Stimulated activated CD4-positive, alpha-beta T cell treated with anti-CD3 and anti-CD28 coated beads, Interleukin-1b, Interleukin-23, amount 100 ng/mL, for 4 hours (primary cell): ENCODE data around the gene EEF1A1.
"Not testable (repeated sequence)": the region's sequence is repeated elsewhere in the genome, so short reads cannot be mapped to it uniquely, and the experiment has no call there.

Experiments used
- DNase-seq, 2 donors: peaks; one replicate each; pipeline ENCODE4 v3.0.0-alpha.2; 2020; ENCODE audit warnings: low read depth in 2 of 2

The EEF1A1 gene

GRCh38 chr6:73506246-73506645, 14.6 kb downstream of the EEF1A1 start:
- no peak for DNase-seq

- not testable (repeated sequence) for DNase-seq
Measured at GRCh38 chr6:73505705-73506104, 15.1 kb downstream of the EEF1A1 start.

- DNase-seq = no peak
Measured at GRCh38 chr6:73505142-73505541, 15.7 kb downstream of the EEF1A1 start.

GRCh38 chr6:73504160-73504559, 16.7 kb downstream of the EEF1A1 start:
- no peak for DNase-seq

- no peak for DNase-seq
Measured at GRCh38 chr6:73503027-73503772, 17.6 kb downstream of the EEF1A1 start.

- no peak for DNase-seq
Measured at GRCh38 chr6:73497915-73498314, 22.9 kb downstream of the EEF1A1 start.

GRCh38 chr6:73491377-73491776, 29.5 kb downstream of the EEF1A1 start:
- DNase-seq = no peak

GRCh38 chr6:73487473-73487872, 33.4 kb downstream of the EEF1A1 start:
- DNase-seq = no peak

GRCh38 chr6:73484438-73484837, 36.4 kb downstream of the EEF1A1 start:
- no peak for DNase-seq

- no peak for DNase-seq
Measured at GRCh38 chr6:73481969-73482368, 38.9 kb downstream of the EEF1A1 start.

GRCh38 chr6:73477407-73477806, 43.4 kb downstream of the EEF1A1 start:
- DNase-seq = no peak

GRCh38 chr6:73476723-73477122, 44.1 kb downstream of the EEF1A1 start:
- no peak for DNase-seq

- DNase-seq = no peak
Measured at GRCh38 chr6:73471686-73472290, 49.0 kb downstream of the EEF1A1 start.
